GM23248 (cell line): ENCODE data around the gene GABBR1.

Experiments
- EZH2 ChIP-seq: fragments of 200-600 bp; sonication (generic); IDR thresholded peaks from 2 replicates; pipeline ENCODE4 v1.6.1; 2018; ENCODE audit warnings: antibody characterized with exemption, mild to moderate bottlenecking; ENCODE audit not compliant: insufficient read depth, poor library complexity, severe bottlenecking
- EZH2phosphoT487 ChIP-seq: fragments of 200-600 bp; sonication (generic); IDR thresholded peaks from 2 replicates; pipeline ENCODE4 v1.6.1; 2018; ENCODE audit warnings: antibody characterized with exemption, moderate library complexity, mild to moderate bottlenecking, low read depth; ENCODE audit not compliant: insufficient read depth

GRCh38 chr6:29681811-29682210, 48.8 kb upstream of the GABBR1 start:
- TF ChIP-seq EZH2phosphoT487 (no peak), EZH2 (no peak)
